Keratinocyte (primary cell): ENCODE results near the gene AHNAK. TPM values are rescaled to one million over a fixed set of nuclear protein-coding genes. Genes with fewer than 3 reads are reported as not detected.

ENCODE experiments used
- DNase-seq: peaks from one replicate; pipeline ENCODE4 v3.0.0-alpha.2; 2011; ENCODE audit warnings: low read depth, missing footprints, low spot score
- FAIRE-seq: peaks from 2 replicates; lab custom pipeline; 2011; peaks lifted over from hg19 to GRCh38; lab: Jason Lieb, UNC
- H2AFZ ChIP-seq: 2 replicates; pipeline ENCODE4 v1.6.0; 2012; ENCODE audit warnings: low read length, control low read depth, inconsistent platforms; ENCODE audit not compliant: control insufficient read depth
- H3K27ac ChIP-seq: 2 replicates; pipeline ENCODE4 v1.5.1; 2011; ENCODE audit warnings: low read length; ENCODE audit not compliant: control insufficient read depth, insufficient read depth
- H3K27me3 ChIP-seq: 3 replicates; pipeline ENCODE4 v1.6.0; 2011; ENCODE audit warnings: low read length; ENCODE audit not compliant: control insufficient read depth, insufficient read depth; ENCODE audit errors: extremely low read depth
- H3K36me3 ChIP-seq, 2 experiments: 2 replicates in 1 of 2; 3 replicates in 1 of 2; pipeline ENCODE4 v1.5.1; 2011; ENCODE audit warnings: low read length in 2 of 2, mild to moderate bottlenecking in 1 of 2; ENCODE audit not compliant: control insufficient read depth in 2 of 2, insufficient read depth in 2 of 2; ENCODE audit errors: extremely low read depth in 1 of 2
- H3K4me1 ChIP-seq: 3 replicates; pipeline ENCODE4 v1.5.1; 2011; ENCODE audit warnings: low read length; ENCODE audit not compliant: control insufficient read depth, insufficient read depth; ENCODE audit errors: extremely low read depth
- H3K4me2 ChIP-seq: 3 replicates; pipeline ENCODE4 v1.6.0; 2011; ENCODE audit warnings: low read depth, low read length; ENCODE audit not compliant: control insufficient read depth, insufficient read depth; ENCODE audit errors: extremely low read depth
- H3K4me3 ChIP-seq, 3 experiments: fragments of 200-600 bp in 1 of 3; sonication (generic) in 1 of 3; 2 replicates in 2 of 3; 3 replicates in 1 of 3; pipeline ENCODE4 v1.5.1; 2011 to 2016; ENCODE audit warnings: low read length in 3 of 3, mild to moderate bottlenecking in 3 of 3, control low read depth in 2 of 3, inconsistent platforms in 1 of 3, low read depth in 1 of 3, mixed read lengths in 1 of 3, mixed run types in 1 of 3, moderate library complexity in 1 of 3; ENCODE audit not compliant: control insufficient read depth in 2 of 3, insufficient read depth in 2 of 3; ENCODE audit errors: extremely low read depth in 1 of 3
- H3K79me2 ChIP-seq: 2 replicates; pipeline ENCODE4 v1.6.0; 2012; ENCODE audit warnings: low read length; ENCODE audit not compliant: control insufficient read depth, insufficient read depth
- H3K9ac ChIP-seq: 3 replicates; pipeline ENCODE4 v1.6.0; 2011; ENCODE audit warnings: low read length; ENCODE audit not compliant: control insufficient read depth, insufficient read depth; ENCODE audit errors: extremely low read depth
- H3K9me1 ChIP-seq: 3 replicates; pipeline ENCODE4 v1.6.0; 2011; ENCODE audit warnings: low read length; ENCODE audit not compliant: control insufficient read depth, insufficient read depth; ENCODE audit errors: extremely low read depth
- H3K9me3 ChIP-seq: 2 replicates; pipeline ENCODE4 v1.5.1; 2012; ENCODE audit warnings: low read depth, low read length; ENCODE audit not compliant: control insufficient read depth
- H4K20me1 ChIP-seq: 3 replicates; pipeline ENCODE4 v1.6.0; 2011; ENCODE audit warnings: low read length; ENCODE audit not compliant: control insufficient read depth, insufficient read depth; ENCODE audit errors: extremely low read depth
- EZH2 ChIP-seq: IDR thresholded peaks from one replicate; pipeline ENCODE4 v1.6.1; 2012; ENCODE audit warnings: inconsistent platforms, mild to moderate bottlenecking, low read length, moderate library complexity
- dilution Hi-C: fragments of 300-500 bp; cut with MboI; formaldehyde crosslinking; loops from one replicate; pipeline ENCODE4 v1.7.0; 2020; ENCODE audit warnings: low sequenced_read_pairs; ENCODE audit not compliant: extremely low pct_ligation_motif_present
- polyA plus RNA-seq, 5 experiments: library from polyadenylated mRNA; depleted of rRNA in 3 of 5; stranded (reverse) in 3 of 5; stranded (forward) in 1 of 5; unstranded in 1 of 5; fragments of >200 nt; gene quantifications; 1 replicate in 1 of 5; 2 replicates in 3 of 5; 3 replicates in 1 of 5; pipeline versions ENCODE4 v1.2.1 to v1.2.3, GENCODE V29; 2011 to 2012; ENCODE audit warnings: missing spikeins in 2 of 5, low read depth in 1 of 5, low replicate concordance in 1 of 5
- TF ChIP-seq, protein P1 (sequence below), 3 experiments: IDR thresholded peaks in 1 of 3; conservative IDR thresholded peaks in 1 of 3; optimal IDR thresholded peaks in 1 of 3; 2 replicates in 2 of 3; 3 replicates in 1 of 3; pipeline versions ENCODE3 to v1.5.1; 2011; ENCODE audit warnings: low read length in 3 of 3, mild to moderate bottlenecking in 3 of 3, moderate library complexity in 2 of 3, control low read depth in 1 of 3, inconsistent platforms in 1 of 3; ENCODE audit not compliant: insufficient read depth in 2 of 3; ENCODE audit errors: extremely low read depth in 1 of 3

The AHNAK gene
- polyA plus RNA-seq, 1 donor (not counting 4 experiments of a cell fraction or from before 2014, with no cell fraction given), result 220 TPM

DNA sequence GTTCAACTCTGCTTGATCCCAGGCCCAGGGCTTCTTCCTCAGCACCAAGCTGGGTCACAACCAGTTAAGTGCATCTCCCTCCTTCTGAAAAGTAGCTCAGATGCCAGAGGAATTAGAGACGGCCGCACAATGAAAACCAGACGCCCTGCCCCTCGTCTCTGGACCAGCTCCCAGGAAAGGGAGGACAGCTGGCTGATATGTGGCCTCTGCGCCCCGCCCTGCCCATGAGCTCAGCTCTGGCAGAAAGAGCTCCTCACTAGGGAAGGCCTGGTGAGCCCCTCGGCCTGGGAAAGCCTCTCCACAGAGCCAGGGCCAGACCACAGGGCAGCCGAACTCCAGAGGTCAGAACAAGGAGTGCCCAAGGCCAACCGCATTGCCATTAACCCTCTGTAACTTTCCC lies 145.8 kb downstream of the AHNAK start:
- H3K4me3 ChIP-seq, result no peak overlapping the region
- no peaks in the 10 kb centered on the region for H3K79me2 ChIP-seq
- H4K20me1 ChIP-seq, result no peaks in the 10 kb centered on the region
- H3K4me1 ChIP-seq, result no peaks in the 10 kb centered on the region
- no peaks in the 10 kb centered on the region for H3K9me1 ChIP-seq
- no peak overlapping the region for H3K27ac ChIP-seq
- DNase-seq (no peak), FAIRE-seq (no peak)
- H3K36me3 ChIP-seq, result no peaks in the 10 kb centered on the region
- no peaks in the 10 kb centered on the region for H3K27me3 ChIP-seq
- H3K9ac ChIP-seq, result no peak overlapping the region
- H3K4me2 ChIP-seq, result no peak overlapping the region
- H3K9me3 ChIP-seq, result no peaks in the 10 kb centered on the region
- peak overlapping the region; percentile 6 for H2AFZ ChIP-seq
- TF ChIP-seq EZH2, result no peak
- TF ChIP-seq, protein P1, sequence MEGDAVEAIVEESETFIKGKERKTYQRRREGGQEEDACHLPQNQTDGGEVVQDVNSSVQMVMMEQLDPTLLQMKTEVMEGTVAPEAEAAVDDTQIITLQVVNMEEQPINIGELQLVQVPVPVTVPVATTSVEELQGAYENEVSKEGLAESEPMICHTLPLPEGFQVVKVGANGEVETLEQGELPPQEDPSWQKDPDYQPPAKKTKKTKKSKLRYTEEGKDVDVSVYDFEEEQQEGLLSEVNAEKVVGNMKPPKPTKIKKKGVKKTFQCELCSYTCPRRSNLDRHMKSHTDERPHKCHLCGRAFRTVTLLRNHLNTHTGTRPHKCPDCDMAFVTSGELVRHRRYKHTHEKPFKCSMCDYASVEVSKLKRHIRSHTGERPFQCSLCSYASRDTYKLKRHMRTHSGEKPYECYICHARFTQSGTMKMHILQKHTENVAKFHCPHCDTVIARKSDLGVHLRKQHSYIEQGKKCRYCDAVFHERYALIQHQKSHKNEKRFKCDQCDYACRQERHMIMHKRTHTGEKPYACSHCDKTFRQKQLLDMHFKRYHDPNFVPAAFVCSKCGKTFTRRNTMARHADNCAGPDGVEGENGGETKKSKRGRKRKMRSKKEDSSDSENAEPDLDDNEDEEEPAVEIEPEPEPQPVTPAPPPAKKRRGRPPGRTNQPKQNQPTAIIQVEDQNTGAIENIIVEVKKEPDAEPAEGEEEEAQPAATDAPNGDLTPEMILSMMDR (optimal IDR thresholded peaks at IDR 0.05 in 1 of 3, IDR thresholded peaks at IDR 0.05 in 1 of 3, conservative IDR thresholded peaks at IDR 0.05 in 1 of 3; ENCODE audit: extremely low read depth in 1 of 3, insufficient read depth in 2 of 3, low read length in 3 of 3), result no peak
- dilution Hi-C loops, result no loop called here

DNA sequence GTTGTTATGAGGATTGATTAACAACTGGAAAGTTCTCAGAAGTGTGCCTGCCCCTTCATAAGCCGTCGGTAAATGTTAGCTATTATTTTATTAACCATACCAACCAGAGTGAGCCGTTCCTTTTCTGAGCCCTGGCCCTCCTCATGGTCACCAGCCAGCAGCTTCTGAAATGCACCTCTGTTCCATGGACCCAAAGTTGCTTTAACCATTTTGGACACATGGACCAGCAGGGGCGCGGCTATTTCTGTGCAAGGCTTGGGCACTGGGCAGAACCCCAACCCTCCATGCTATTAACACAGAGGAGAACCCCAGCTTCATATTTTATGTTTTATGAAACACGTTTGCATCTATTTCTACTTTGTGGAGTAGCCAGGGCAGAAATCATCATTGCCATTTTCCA lies 146.3 kb downstream of the AHNAK start:
- FAIRE-seq, result no peak
- H3K27me3 ChIP-seq, result no peaks in the 10 kb centered on the region
- H3K4me2 ChIP-seq, result no peak overlapping the region
- no peaks in the 10 kb centered on the region for H4K20me1 ChIP-seq
- H3K27ac ChIP-seq, result no peak overlapping the region
- DNase-seq, result no peak
- H3K9me1 ChIP-seq, result no peaks in the 10 kb centered on the region
- H3K4me3 ChIP-seq, result no peak overlapping the region
- TF ChIP-seq, protein P1 (optimal IDR thresholded peaks at IDR 0.05 in 1 of 3, IDR thresholded peaks at IDR 0.05 in 1 of 3, conservative IDR thresholded peaks at IDR 0.05 in 1 of 3; ENCODE audit: extremely low read depth in 1 of 3, insufficient read depth in 2 of 3, low read length in 3 of 3), result no peak
- no peak for TF ChIP-seq EZH2
- no peak overlapping the region for H2AFZ ChIP-seq
- no peak overlapping the region for H3K9ac ChIP-seq
- dilution Hi-C loops, result no loop called here
- no peaks in the 10 kb centered on the region for H3K9me3 ChIP-seq
- H3K79me2 ChIP-seq, result no peaks in the 10 kb centered on the region
- no peaks in the 10 kb centered on the region for H3K36me3 ChIP-seq
- H3K4me1 ChIP-seq, result peaks cover 3% of the 10 kb centered on the region
